GM12878 (cell line): ENCODE results near the gene HECTD2. TPM values are rescaled to one million over a fixed set of nuclear protein-coding genes. Genes with fewer than 3 reads are reported as not detected.
A peak's percentile ranks its signal among the peaks of the same experiment; 100 is the strongest.

Experiments used
- ATAC-seq: fragments of 200-7000 bp; cut with Tn5 transposase; 3 replicates; pipeline ENCODE4 v1.9.1; 2020; ENCODE audit warnings: mild to moderate bottlenecking, moderate library complexity
- BruUV-seq: library from RNA; stranded (reverse); fragments of 400-500 nt; replicated peaks from 2 replicates; lab custom pipeline; 2021; lab: Mats Ljungman, UMichigan
- CTCF ChIA-PET: fragments of 300-600 bp; sonication (Branson Sonifier 250); formaldehyde crosslinking; extraction: SDS; loops from one replicate; lab custom pipeline; 2021; ENCODE audit warnings: inconsistent platforms; lab: Yijun Ruan, JAX
- POLR2A ChIA-PET: fragments of 350-600 bp; formaldehyde crosslinking; extraction: SDS; loops from one replicate; lab custom pipeline; 2021; ENCODE audit warnings: inconsistent platforms; lab: Charles Lee
- RAD21 ChIA-PET: fragments of 300-600 bp; sonication (Branson Sonifier 250); formaldehyde crosslinking; loops from one replicate; lab custom pipeline; 2023; ENCODE audit warnings: antibody characterized with exemption; ENCODE audit not compliant: unreplicated experiment; lab: Charles Lee
- SMC1A ChIA-PET: fragments of 300-600 bp; sonication (Branson Sonifier 250); formaldehyde crosslinking; loops from one replicate; lab custom pipeline; 2023; ENCODE audit not compliant: unreplicated experiment, uncharacterized antibody; lab: Charles Lee
- DNase-seq: peaks from one replicate; pipeline ENCODE4 v3.0.0-alpha.2; 2011; ENCODE audit warnings: low read depth, low spot score
- FAIRE-seq: peaks from 3 replicates; lab custom pipeline; 2011; peaks lifted over from hg19 to GRCh38; lab: Jason Lieb, UNC
- H2AFZ ChIP-seq: 2 replicates; pipeline ENCODE4 v1.6.0; 2011; ENCODE audit warnings: low read depth, low read length, control low read depth; ENCODE audit not compliant: control insufficient read depth
- H3K27ac ChIP-seq: 2 replicates; pipeline ENCODE4 v1.5.1; 2011; ENCODE audit warnings: control low read depth; ENCODE audit not compliant: control insufficient read depth, insufficient read depth
- H3K27me3 ChIP-seq, 2 experiments: replicated peaks in 1 of 2; 2 replicates each; pipeline versions ENCODE4 v1.6.0 to v1.6.1; 2011; ENCODE audit warnings: low read length in 1 of 2; ENCODE audit not compliant: control insufficient read depth in 2 of 2, insufficient read depth in 2 of 2
- H3K36me3 ChIP-seq, 2 experiments: 2 replicates each; pipeline ENCODE4 v1.5.1; 2011; ENCODE audit warnings: low read length in 1 of 2; ENCODE audit not compliant: control insufficient read depth in 2 of 2, insufficient read depth in 2 of 2
- H3K4me1 ChIP-seq: 2 replicates; pipeline ENCODE4 v1.6.1; 2011; ENCODE audit warnings: mild to moderate bottlenecking, low read length, moderate library complexity, mixed read lengths; ENCODE audit not compliant: control insufficient read depth, insufficient read depth
- H3K4me2 ChIP-seq: 2 replicates; pipeline ENCODE4 v1.6.0; 2011; ENCODE audit warnings: control low read depth; ENCODE audit not compliant: control insufficient read depth, insufficient read depth
- H3K4me3 ChIP-seq: fragments of 200-600 bp; sonication (generic); 2 replicates; pipeline ENCODE4 v1.5.1; 2016
- H3K79me2 ChIP-seq: 2 replicates; pipeline ENCODE4 v1.6.0; 2011; ENCODE audit warnings: low read length; ENCODE audit not compliant: control insufficient read depth, insufficient read depth
- H3K9ac ChIP-seq: 2 replicates; pipeline ENCODE4 v1.8.0; 2011; ENCODE audit warnings: low read length, control low read depth, mixed read lengths; ENCODE audit not compliant: control insufficient read depth, insufficient read depth
- H3K9me3 ChIP-seq: replicated peaks from 3 replicates; pipeline ENCODE4 v1.5.1; 2011; ENCODE audit warnings: mild to moderate bottlenecking, low read length; ENCODE audit not compliant: control insufficient read depth, insufficient read depth
- H4K20me1 ChIP-seq: 2 replicates; pipeline ENCODE4 v1.6.0; 2011; ENCODE audit not compliant: control insufficient read depth, insufficient read depth
- CTCF ChIP-seq, 3 experiments: IDR thresholded peaks in 2 of 3; conservative IDR thresholded peaks in 1 of 3; 2 replicates each; pipeline ENCODE4 v1.5.1; 2011; ENCODE audit warnings: low read depth in 3 of 3, low read length in 3 of 3, mild to moderate bottlenecking in 3 of 3, control low read depth in 2 of 3, moderate library complexity in 2 of 3, inconsistent platforms in 1 of 3, mixed read lengths in 1 of 3; ENCODE audit not compliant: control insufficient read depth in 2 of 3, insufficient read depth in 1 of 3; ENCODE audit errors: extremely low read depth in 1 of 3
- E2F8 ChIP-seq: fragments of 450-650 bp; IDR thresholded peaks from 2 replicates; pipeline ENCODE4 v1.6.1; 2018; ENCODE audit warnings: mild to moderate bottlenecking, low read depth, moderate library complexity; ENCODE audit not compliant: partially characterized antibody
- WGBS: methylation state at CpG from one replicate; pipeline ENCODE4 v1.1.6; 2016; ENCODE audit warnings: low lambda C conversion rate; ENCODE audit not compliant: insufficient replicate concordance, insufficient coverage; ENCODE audit errors: missing lambda C conversion rate; 5-methylcytosine and 5-hydroxymethylcytosine counted together
- in situ Hi-C: fragments of 300-500 bp; cut with MboI; formaldehyde crosslinking; loops from 9 replicates; pipeline ENCODE4 v1.14.3; 2018; ENCODE audit warnings: mixed read lengths
- intact Hi-C: fragments of 100-400 bp; cut with micrococcal nuclease; formaldehyde crosslinking; loops from one replicate; pipeline ENCODE4 v1.14.2; 2022; ENCODE audit not compliant: unreplicated experiment
- polyA plus RNA-seq, 11 experiments: library from polyadenylated mRNA; depleted of rRNA in 4 of 11; unstranded in 6 of 11; stranded (reverse) in 5 of 11; fragments of >200 nt; fragmentation: Nextera tagmentation in 4 of 11; fragmentation: Illumina TruSeq in 1 of 11; extraction: Ambion mirVana in 4 of 11; extraction: Trizol in 1 of 11; gene quantifications; 1 replicate in 1 of 11; 2 replicates in 10 of 11; pipeline versions ENCODE4 v1.2.1 to v1.2.3, GENCODE V29; 2011 to 2016; ENCODE audit warnings: inconsistent platforms in 2 of 11, missing spikeins in 2 of 11, low read depth in 1 of 11
- total RNA-seq, 4 experiments: library from RNA; depleted of rRNA in 3 of 4; stranded (reverse); fragments of >200 nt in 3 of 4; fragmentation: Illumina TruSeq in 1 of 4; extraction: Trizol in 1 of 4; gene quantifications; 2 replicates each; pipeline versions ENCODE4 v1.2.1 to v1.2.3, GENCODE V29; 2013 to 2021

Gene HECTD2
- total and polyA plus RNA-seq, 10 of the 15 experiments (the other 5 are each of a cell fraction or from before 2014, with no cell fraction given) = 0.87 to 3.0 (median 1.7) TPM

- no peaks in the 10 kb centered on the region for H3K9me3 ChIP-seq
- no peak for TF ChIP-seq E2F8
- peak in 1 of 3 experiments; percentile 14; a peak in 2 of 6 replicates for TF ChIP-seq CTCF (IDR thresholded peaks at IDR 0.05 in 2 of 3, conservative IDR thresholded peaks at IDR 0.05 in 1 of 3; ENCODE audit: control insufficient read depth in 2 of 3, extremely low read depth in 1 of 3, insufficient read depth in 1 of 3, low read depth in 3 of 3, low read length in 3 of 3)
- TF ChIP-seq, all 136 proteins: peak for 1
- Histone ChIP-seq H3K36me3 (no peaks in the 10 kb centered on the region), H3K4me1 (no peaks in the 10 kb centered on the region), H3K4me3 (no peak overlapping the region), H3K4me2 (no peak overlapping the region), H3K9ac (no peak overlapping the region), H3K27me3 (no peaks in the 10 kb centered on the region), H2AFZ (no peak overlapping the region), H4K20me1 (no peaks in the 10 kb centered on the region), H3K79me2 (no peaks in the 10 kb centered on the region), H3K27ac (no peak overlapping the region)
- CTCF ChIA-PET = interaction anchor here (0.8 to 5.9 kb wide), 7 partner anchors 10 to 266 kb away, joined by 3 to 65 read pairs (median 3); partner anchors contain the start of gene PPP1R3C
- POLR2A ChIA-PET = no interaction called here
- in situ Hi-C loops = no loop called here
- no TSS peak for BruUV-seq
- FAIRE-seq (no peak), ATAC-seq (peak; percentile 47; the same call in 2 of the 3 replicates), DNase-seq (no peak)
- intact Hi-C loops = loop anchor here (2.0 kb wide), 1 partner anchor 141 kb away; no protein-coding TSS in a partner anchor
- RAD21 ChIA-PET = interaction anchor here (0.7 to 3.7 kb wide), 5 partner anchors 142 to 594 kb away, joined by 3 to 19 read pairs (median 3); no protein-coding TSS in a partner anchor
- SMC1A ChIA-PET = interaction anchor here (0.8 to 1.5 kb wide), 3 partner anchors 139 to 420 kb away, joined by 3 to 10 read pairs (median 3); no protein-coding TSS in a partner anchor
- WGBS = 43% methylated on average over 2 of the region's 2 CpGs
Measured at GRCh38 chr10:91493313-91493712, 83.2 kb downstream of the HECTD2 start.
